ENCODE data around the gene GLYR1.

GLYR1 gene

GRCh38 chr16:4796982-4797804 is 49.9 kb downstream of the GLYR1 start:
- no peaks in the 10 kb centered on the region for H3K9me3 ChIP-seq
- TF ChIP-seq, protein P1, sequence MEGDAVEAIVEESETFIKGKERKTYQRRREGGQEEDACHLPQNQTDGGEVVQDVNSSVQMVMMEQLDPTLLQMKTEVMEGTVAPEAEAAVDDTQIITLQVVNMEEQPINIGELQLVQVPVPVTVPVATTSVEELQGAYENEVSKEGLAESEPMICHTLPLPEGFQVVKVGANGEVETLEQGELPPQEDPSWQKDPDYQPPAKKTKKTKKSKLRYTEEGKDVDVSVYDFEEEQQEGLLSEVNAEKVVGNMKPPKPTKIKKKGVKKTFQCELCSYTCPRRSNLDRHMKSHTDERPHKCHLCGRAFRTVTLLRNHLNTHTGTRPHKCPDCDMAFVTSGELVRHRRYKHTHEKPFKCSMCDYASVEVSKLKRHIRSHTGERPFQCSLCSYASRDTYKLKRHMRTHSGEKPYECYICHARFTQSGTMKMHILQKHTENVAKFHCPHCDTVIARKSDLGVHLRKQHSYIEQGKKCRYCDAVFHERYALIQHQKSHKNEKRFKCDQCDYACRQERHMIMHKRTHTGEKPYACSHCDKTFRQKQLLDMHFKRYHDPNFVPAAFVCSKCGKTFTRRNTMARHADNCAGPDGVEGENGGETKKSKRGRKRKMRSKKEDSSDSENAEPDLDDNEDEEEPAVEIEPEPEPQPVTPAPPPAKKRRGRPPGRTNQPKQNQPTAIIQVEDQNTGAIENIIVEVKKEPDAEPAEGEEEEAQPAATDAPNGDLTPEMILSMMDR (IDR thresholded peaks at IDR 0.05), result no peak
- H3K36me3 ChIP-seq, result peaks cover 54% of the 10 kb centered on the region
- H3K27me3 ChIP-seq, result no peaks in the 10 kb centered on the region
- H3K4me1 ChIP-seq (ENCODE audit: control insufficient read depth in 1 of 2, insufficient read depth in 1 of 2, low read depth in 1 of 2, low read length in 1 of 2), result peaks cover 21 to 22% of the 10 kb centered on the region in 2 experiments
- no peak overlapping the region for H3K4me3 ChIP-seq (ENCODE audit: low read depth in 1 of 2, low read length in 1 of 2)
- no peak overlapping the region for H3K27ac ChIP-seq

- Histone ChIP-seq H3K27me3 (no peaks in the 10 kb centered on the region), H3K27ac (no peak overlapping the region), H3K4me3 (ENCODE audit: low read depth in 1 of 2, low read length in 1 of 2) (no peak overlapping the region), H3K4me1 (ENCODE audit: control insufficient read depth in 1 of 2, insufficient read depth in 1 of 2, low read depth in 1 of 2, low read length in 1 of 2) (peaks cover 10 to 13% of the 10 kb centered on the region in 2 experiments), H3K36me3 (peaks cover 54% of the 10 kb centered on the region), H3K9me3 (no peaks in the 10 kb centered on the region)
- TF ChIP-seq, protein P1 (IDR thresholded peaks at IDR 0.05), result no peak
Observed at GRCh38 chr16:4795828-4796572, 51.1 kb downstream of the GLYR1 start.

DNA sequence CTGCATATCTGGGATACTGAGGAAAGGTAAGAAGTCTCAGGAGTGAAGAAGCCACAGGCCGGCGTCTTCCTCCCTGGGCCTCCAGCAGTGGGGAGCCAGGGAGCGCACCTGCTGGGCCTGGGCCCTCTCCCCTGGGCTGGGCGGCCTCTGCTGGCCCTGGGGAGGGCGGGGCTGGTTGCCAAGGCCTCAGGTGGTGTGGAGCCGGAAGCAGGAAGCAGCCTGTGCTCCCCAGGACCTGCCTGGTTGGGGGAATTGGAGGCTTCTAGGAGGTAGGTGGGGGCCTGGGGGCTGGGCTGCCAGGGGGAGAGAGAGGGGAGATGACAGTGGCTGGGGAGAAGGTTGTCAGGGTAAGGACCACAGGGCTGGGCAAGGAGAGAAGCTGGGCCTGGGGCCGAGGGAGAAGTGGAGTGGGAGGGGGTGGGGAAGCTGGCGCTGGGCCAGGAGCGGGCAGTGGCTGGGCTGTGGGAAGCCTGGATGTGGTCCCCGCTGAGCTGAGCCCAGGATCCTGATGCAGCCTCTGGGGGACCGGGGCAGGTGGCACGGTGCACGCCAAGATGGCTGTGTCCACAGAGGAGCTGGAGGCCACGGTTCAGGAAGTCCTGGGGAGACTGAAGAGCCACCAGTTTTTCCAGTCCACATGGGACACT is 51.8 kb downstream of the GLYR1 start, which contains the start of gene SMIM22:
TSS of gene SMIM22 (plus strand) at position 189 of the 647 bp plus-strand sequence. CDS start at position 555, 366 bp downstream.
- Histone ChIP-seq H3K4me1 (ENCODE audit: control insufficient read depth in 1 of 2, insufficient read depth in 1 of 2, low read depth in 1 of 2, low read length in 1 of 2) (peaks cover 3 to 11% of the 10 kb centered on the region in 2 experiments), H3K27ac (no peak within 1 kb of the TSS), H3K4me3 (ENCODE audit: low read depth in 1 of 2, low read length in 1 of 2) (no peak within 1 kb of the TSS), H3K36me3 (peaks cover 54% of the 10 kb centered on the region), H3K27me3 (no peaks in the 10 kb centered on the region), H3K9me3 (no peaks in the 10 kb centered on the region)
- TF ChIP-seq, protein P1 (IDR thresholded peaks at IDR 0.05), result no peak

GRCh38 chr16:4792951-4793513 is 54.1 kb downstream of the GLYR1 start:
- no peaks in the 10 kb centered on the region for H3K9me3 ChIP-seq
- TF ChIP-seq, protein P1 (IDR thresholded peaks at IDR 0.05), result no peak
- H3K4me3 ChIP-seq (ENCODE audit: low read depth in 1 of 2, low read length in 1 of 2), result no peak overlapping the region
- H3K27me3 ChIP-seq, result no peaks in the 10 kb centered on the region
- H3K36me3 ChIP-seq, result peaks cover 36% of the 10 kb centered on the region
- H3K4me1 ChIP-seq (ENCODE audit: control insufficient read depth in 1 of 2, insufficient read depth in 1 of 2, low read depth in 1 of 2, low read length in 1 of 2), result peaks cover 0 to 10% of the 10 kb centered on the region in 2 experiments
- no peak overlapping the region for H3K27ac ChIP-seq

DNA sequence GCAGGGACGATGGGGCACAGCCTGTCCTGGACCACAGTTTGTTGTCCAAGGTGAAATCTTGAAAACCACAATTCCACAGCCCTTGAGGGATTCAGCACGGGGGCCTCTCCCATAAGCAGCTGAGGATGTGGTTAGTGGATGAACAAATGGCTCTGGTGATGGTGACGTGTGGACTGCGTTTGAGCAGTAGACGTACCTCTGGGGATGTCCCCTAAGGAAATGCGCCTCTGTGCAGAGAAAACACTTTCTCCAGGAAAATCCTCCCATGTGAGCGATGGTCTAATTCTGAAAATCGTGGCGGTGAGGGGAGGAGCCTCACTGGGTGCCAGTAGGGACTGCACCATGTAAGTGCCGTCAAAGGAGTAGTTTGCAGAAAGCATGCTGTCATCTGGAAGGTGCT is 56.2 kb downstream of the GLYR1 start:
- no peak overlapping the region for H3K27ac ChIP-seq
- H3K4me1 ChIP-seq (ENCODE audit: control insufficient read depth in 1 of 2, insufficient read depth in 1 of 2, low read depth in 1 of 2, low read length in 1 of 2), result peaks cover 0 to 10% of the 10 kb centered on the region in 2 experiments
- no peaks in the 10 kb centered on the region for H3K27me3 ChIP-seq
- H3K36me3 ChIP-seq, result peaks cover 14% of the 10 kb centered on the region
- TF ChIP-seq, protein P1 (IDR thresholded peaks at IDR 0.05), result no peak
- no peaks in the 10 kb centered on the region for H3K9me3 ChIP-seq
- no peak overlapping the region for H3K4me3 ChIP-seq (ENCODE audit: low read depth in 1 of 2, low read length in 1 of 2)
